ENCODE data around the gene MC2R.

MC2R gene

DNA sequence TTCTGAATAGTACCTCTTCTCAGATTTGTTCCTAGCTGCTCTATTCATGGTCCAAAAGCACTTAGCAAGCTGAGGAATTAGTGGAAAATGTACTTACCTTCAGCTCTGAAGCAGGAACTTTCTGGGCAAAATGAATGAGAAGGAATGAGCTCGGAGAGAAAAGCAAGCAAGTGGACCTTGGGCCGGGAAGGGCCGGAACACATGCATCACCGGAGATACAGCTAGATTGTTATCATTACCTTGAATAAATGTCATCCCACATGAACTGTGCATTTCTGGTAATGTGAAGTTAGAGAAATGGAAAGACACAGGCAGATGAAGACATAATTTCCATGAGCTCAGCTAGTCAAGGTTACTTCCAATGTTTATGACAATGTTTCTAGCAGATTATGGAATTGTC is at the start of gene MC2R:
Gene MC2R (minus strand): TSS at position 146 of the 400 bp plus-strand sequence. CDS start 30,018 bp downstream, outside the sequence.
- no peak for DNase-seq

DNA sequence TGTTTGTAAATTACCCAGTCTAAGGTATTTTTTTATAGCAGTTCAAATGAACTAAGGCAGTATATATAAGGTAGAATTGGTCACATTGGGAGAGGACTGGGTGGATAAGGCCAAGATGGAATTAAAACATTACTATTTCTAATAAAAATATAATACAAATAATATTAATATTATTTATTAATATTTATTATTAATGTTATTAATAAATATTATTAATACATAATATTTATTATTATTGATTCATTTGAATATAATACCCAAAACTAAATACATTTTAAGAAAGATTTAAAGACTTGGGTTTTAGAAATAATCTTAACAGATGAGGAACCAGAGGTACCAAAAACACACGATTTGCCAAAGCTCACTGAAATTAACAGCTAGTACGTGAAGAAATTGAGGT is 30.5 kb upstream of the MC2R start:
- DNase-seq, result no peak

DNA sequence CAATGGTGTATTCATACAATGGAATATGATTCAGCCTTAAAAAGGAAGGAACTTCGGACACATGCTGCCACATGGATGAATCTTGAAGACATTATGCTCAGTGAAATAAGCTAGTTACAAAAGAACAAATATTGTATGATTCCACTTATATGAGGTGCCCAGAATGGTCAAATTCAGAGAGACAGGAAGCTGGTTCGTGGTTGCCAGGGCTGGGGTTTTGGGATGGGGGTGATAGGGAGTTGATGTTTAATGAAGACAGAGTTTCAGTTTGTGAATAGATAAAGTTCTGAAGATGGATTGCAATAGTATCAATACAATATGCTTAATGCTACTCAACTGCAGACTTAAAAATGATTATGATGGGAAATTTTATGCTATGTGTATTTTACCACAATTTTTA is 28.0 kb upstream of the MC2R start:
- no peak for DNase-seq

DNA sequence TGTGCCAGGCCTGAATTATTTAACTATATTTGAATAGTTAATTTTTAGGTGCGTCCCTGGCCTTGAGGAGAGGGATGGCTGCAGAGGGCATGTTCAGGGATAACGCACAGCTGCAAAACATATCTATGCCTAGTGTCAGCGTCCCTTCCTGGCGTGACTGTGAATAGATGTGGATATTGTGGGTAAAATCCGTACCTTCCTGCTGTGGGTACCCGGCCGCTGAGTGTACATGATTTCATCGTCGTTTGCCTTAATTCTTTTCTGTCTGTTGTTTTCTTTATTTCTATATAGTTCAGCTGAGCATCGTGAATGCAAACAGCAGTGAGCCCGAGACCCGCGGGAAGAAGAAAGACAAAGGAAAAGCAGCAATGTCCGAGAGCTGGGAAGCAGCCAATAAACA is 25.0 kb upstream of the MC2R start:
- DNase-seq, result no peak

DNA sequence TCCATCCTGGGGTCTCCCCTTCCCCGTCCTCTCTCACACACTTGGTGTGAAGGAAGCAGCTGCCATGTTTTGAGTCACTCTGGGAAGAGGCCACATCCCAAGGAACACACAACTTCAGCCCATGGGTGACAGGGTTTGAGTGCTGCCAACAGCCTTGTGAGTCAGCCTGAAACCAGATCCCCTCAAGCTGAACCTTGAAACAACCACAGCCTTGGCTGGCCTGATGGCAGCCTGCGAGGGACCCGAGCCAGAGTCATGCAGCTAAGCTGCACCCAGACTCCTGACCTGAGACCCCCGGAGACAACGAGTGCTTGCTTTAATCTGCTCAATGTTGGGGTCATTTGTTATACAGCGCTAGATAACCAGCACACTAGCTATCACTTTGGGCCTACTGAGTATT is 19.3 kb upstream of the MC2R start:
- no peak for DNase-seq

DNA sequence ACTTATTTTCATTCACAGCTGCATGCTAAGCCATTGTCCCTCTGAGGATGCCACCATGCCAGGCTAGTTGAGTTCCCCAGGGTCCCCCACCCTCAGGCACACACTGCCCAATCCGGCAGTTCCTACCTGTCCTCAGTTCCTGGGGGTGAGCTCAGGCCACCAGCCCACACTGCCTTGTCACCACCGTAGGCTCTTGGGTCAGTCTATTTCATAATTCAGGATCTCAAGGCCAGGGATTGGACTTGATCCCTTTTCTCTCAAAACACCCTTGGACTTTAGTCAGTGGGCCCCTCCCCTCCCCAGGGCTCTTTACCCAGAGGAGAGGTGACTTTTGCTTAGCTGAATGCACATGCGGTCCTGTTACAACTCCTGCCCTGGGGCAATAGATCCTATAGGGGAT is 18.7 kb upstream of the MC2R start:
- no peak for DNase-seq

DNA sequence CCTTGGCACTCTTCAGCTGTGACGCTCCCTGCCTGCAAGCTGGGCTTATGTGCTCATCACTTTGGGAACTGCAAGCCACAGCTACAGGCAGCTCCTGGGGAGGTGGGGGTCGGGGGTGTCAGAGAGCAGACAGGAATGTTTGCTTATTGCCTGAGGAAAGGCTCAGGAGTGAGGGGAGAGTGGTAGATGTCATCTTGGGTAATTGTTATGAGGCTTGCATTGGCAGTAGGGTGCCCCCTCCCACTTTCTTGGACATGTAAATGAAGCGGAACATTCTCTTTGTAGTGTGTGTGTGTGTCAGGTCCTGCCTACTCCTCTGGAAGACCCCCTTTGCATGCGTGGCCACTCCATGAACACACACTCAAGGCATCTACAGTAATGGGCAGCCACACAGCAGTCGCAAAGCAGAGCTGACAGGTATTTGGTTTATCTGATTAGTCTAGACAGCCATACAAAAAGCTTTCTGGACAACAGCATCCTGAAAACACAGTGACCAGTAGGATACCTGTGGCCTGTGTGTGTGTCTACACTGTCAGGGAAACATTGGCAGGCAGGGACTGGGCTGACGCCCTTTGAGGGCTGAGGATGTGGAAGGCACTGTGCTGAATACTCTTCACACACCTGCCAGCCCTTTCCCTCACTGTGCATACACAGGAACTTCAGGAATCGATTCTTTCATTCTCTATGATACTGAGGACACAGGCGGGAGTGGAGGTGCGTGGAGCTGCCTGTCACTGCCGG is 17.1 kb upstream of the MC2R start:
- DNase-seq, result no peak

DNA sequence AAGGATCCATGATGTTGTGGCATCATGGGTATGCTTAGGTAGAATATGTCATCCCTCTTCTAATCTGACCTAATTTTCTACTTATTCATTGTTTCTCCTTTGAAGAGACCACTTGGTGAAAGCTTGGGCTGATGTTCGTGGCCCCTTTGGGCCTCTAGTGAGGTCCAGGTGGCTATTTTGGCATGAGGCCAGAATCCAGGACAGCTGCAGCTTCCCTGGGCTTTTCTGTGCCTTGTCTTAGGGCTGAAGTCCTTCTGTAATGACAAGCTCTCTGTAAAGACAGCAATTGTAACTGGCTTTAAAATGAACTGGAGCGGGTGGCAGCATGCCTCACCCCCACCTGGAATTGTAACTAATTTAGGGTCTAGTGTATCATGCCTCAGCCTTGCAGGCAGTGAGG is 15.6 kb upstream of the MC2R start:
- no peak for DNase-seq

DNA sequence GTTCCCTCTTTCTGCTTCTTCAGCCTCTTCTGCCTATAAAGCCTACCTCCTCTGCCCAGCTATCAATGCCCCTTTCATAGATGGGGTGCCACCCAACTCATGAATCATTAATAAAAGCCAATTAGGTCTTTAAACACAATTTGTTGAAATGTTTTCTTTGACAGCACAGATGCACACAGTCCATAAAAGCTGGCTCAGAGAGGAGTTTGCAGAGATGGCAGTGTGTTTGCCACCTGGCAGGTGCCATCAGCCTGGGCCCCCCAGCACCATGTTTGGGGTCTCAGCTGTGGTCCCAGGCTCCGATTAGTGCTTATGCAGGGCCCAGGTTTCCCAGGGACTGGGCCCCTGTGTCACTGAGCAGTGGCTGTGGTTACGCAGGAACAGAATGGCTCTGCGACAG is 7.9 kb upstream of the MC2R start:
- DNase-seq, result no peak

DNA sequence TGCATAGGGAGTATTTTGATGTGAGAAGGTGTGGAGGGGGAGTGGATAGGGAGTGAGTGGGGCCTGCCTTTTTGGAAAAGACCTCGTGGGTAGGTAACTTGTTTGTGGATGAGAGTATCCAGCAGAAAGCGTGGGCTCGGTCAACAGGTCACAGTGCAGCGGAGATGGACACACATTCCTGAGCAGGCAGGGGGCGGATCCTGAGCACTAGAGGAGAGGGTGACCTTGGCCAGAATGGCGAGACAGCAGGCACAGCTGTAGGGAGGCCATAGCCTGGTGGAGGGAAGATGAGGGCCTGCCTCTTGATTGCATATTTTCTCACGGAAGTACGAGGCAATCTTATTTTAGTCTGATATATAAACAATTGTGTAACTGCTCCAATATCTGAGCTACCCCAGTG is 3.6 kb upstream of the MC2R start:
- no peak for DNase-seq

DNA sequence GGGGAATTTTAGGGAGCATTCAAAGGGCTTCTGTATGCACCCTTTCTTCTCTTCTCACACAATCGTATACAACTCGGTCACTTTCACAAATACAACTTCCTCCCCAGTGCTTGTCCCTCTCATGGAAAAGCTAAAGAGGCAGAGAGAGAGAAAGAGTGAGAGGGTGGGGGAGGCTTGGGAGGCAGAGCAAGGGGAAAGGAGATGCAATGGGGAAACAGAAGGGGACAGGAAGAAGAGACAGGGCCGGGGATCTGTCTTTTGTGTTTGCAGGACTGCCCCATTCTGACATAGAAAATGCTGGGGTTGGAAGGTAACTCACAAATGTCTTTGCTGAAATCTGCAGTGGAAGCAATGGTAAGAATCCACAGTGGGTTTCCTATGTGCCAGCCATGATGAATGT is 2.1 kb upstream of the MC2R start:
- no peak for DNase-seq

DNA sequence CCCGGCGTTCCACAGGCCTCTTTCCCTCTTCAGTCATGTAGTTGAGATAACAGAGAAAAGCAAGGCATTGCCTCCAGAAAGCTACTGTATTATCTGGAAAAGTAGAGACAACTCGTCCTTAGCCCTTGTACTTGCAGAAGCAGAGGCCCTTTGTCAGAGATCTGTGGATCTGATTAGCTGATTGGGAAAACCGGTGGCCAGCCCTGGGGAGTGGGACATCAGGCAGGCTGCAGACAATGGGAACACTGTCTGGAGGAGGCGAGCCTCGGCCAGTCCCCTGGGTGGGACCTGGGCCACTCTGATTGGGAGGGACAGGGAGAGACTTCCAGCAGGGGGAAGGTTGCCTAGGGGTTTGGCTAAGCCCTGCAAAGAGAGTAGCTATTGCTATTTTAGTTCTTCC is 1.2 kb upstream of the MC2R start:
- DNase-seq, result no peak

DNA sequence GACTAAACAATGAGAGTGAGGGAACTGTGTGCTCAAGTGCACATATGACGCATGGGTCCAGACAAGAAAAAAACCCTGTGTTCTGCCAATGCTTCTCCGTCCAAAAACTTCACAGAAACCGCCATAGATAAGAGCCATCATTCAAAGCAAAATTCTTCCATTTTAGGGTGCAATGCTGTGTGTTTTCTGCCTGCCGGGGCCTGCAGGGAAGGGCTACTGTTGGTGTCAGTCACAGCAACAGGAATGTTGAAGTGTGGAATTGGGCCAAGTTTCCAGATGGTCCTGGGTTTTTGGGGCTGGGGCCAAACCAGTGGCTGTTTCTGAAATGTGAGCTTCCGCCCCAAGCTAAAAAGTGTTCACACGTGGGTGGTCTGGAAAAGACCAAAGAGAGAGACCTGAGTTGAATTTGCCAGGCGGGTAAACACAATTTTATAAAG is 677 bp upstream of the MC2R start:
- DNase-seq, result no peak

DNA sequence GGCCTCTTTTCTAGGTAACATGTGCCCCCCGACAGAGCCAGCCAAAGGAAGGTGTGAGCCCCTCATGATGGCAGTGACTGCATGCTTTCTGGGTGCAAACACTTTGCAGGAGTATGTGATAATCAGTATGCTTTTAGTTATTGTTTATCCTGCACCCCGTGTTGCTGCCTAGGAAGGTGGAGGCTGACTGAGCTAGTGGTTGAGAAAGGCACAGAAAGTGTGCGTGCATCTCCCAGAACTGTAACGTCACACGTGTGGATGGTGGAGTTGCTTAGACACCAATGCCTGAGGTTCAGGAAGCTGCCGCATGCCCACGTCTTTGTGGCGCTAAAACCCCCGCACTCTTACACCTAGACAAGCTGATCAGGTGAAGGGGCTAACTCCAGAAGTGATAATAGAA is 580 bp downstream of the MC2R start:
- no peak for DNase-seq

DNA sequence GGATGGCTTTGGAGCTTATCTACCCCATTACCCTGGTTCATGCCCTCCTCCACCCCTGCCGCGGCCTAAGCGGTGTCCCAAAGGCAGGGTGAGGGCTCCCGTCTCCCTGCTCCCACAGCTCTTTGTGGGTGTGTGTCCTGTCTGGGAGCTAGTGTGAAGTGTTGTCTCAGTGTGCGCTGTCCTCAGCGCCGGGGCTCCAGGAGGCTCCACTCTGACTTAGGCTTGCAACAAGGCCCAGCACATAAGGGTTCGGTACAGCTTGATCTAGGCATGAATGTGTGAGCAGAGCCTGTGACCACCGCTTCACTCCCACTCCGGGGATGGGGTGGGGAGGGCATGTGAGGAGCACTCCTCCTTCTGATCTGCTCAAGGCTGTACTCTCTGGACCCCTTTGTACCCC is 1.2 kb downstream of the MC2R start:
- DNase-seq, result no peak

DNA sequence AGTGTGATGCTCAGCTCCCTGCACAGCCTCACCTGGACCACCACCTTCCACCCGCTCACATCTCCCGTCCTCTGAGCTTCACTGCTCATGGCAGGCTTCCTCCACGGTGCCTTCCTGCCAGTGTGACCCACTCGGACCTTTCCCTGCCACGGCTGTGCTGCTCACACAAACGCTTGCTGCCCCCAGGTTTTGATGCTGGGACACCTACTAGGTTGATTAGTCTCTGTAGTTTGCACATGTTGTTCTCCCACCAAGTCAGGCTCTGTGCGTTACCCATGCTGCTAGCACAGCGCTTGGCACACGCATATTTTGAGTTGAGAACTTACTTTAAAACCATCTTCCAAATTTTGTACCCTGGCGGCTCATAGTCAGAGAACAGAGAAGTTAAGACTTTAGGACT is 2.1 kb downstream of the MC2R start:
- no peak for DNase-seq

DNA sequence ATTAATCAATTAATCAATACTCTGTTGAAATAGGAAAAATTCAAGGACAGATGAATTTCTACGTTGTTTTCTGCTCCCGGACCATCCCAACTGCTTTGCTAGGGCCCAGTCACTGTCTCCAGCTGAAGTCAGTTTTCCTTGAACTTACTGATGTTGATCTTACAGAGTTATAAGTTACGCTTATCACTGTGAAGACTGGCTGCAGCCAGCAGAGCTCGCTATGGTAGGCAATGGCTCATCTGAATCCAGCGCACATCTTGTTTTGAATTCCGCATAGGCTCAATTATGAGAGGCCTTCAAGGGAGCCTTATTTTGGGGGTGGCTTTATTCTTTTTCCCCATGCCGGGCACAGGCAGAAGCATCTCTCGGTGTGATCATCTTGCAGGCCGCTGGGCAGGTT is 2.7 kb downstream of the MC2R start:
- DNase-seq, result no peak

DNA sequence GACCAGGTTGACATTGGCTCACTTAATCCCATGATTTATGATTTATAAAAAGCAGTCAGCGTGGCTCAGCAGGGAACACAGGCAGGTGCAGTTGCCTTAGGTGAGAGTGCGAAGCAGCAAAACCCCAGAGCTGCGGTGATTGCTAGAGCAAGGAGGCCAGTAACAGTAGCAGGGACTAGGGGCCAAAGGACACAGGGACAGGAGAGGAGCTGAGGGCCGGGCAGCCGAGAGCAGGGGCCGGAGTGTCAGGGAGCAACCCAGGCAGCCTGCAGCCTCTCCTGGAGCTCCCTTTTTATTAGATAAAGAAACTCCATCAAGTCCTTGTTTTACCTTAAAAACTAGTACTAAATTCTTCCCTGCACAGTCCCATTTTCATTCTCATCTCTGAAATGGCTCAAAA is 4.3 kb downstream of the MC2R start:
- peak in 1 of 2 experiments; percentile 2 for DNase-seq

DNA sequence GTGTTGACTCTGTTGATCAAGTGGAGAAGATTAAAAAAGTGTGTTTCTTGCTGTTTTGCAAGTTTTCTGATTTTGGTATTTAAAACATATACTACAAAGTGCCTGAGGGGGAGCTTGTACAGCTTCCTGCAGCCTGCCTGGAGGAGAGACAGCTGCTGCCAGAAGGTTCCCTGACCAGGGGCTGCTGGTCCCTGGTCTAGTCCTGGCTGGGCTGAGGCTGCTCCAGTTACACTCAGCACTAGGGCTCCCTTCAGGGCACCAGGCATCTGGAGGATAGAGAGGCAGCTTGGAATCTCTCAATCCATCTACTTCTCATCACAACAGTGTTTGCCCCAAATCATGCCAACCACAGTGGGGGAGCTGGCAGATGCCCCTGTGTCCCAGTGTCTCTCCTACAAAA is 4.8 kb downstream of the MC2R start:
- DNase-seq, result no peak

DNA sequence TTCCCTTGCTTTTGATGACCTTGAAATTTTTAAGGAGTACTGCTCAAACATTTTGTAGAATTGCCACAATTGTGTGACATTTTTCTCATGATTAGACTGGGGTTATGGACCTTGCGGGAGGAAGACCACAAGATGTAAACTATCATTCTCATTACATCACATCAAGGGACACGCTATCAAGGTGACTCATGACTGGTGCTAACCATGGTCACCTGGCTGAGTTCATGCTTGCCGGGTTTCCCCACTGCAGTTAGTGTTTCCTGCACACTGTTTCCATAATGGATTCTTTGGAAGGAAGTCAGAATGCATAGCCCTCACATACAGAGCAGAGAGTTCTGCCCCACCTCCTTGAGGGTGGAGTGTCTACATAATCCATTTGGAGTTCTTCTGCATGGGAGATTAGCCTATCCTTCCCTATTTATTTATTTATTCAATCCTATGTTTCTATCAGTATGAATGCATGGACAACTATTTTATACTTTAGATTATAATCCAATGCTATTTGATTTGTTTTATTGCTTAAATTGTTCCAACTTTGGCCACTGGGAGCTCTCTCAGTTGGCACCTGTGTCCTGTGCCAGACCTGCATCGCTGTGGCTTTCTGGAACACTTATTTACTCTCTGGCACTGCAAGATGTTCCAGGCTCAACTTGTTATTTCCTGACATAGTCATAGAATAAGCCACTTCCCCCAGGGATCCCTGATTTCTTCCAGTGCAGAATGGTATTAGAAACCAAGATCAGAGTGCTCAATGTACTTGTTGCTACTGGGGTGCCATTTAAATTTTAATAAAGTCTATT is 6.0 kb downstream of the MC2R start:
- no peak for DNase-seq

DNA sequence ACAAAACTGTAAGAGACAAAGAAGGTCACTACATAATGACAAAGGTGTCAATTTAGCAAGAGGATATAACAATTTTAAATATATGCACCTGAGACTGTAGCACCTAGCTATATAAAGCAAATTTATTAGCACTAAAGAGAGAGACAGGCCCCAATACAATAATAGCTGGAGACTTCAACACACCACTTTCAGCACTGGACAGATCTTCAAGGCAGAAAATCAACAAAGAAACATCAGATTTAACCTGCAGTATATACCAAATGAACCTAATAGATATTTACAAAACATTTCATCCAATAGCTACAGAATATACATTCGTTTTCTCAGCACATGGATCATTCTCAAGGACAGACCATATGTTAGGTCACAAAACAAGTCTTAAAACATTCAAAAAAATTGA is 14.7 kb downstream of the MC2R start:
- no peak for DNase-seq

DNA sequence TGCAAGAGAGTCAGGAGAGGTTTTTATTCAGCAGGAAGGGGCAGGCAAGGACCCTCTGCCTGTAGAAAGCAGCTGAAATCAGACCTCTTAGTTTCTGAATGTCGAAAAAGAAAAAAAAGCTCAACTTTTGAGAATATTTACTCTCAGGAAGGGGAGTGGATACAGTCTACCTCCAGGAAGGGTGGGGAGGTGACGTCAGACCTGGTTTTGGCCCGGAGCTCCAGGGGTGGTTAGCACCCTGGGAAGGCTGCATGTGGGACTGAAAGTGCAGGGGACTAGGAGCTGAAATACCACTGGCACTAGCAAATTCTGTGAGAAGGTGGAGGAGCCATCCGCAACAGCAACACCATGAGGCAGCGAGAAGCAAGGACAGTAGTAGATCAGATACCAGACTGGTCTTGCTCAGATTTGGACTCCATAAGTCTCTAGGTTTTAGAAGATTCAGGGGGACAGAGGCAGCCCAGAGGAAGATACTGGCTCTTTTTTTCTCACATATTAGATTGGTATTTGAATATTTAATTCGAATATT is 19.8 kb downstream of the MC2R start:
- no peak for DNase-seq

DNA sequence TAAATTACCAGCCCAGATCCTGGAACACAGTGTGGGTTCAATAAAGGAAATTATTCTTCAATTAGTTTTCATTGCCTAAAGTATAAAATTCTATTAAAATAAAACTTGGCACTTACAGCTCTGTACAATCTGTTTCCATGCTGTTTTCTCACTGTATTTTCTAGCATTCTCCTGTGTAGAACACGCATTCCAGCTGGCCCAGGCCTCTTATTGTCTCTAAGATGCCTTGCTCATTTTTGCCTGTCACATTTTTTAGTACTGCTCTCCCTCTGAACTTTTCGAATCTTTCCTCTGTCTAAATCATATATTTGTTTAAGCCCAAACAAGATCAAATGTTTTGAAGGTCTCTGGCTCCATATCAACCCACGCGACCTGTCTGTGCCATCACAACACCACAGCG is 20.8 kb downstream of the MC2R start:
- no peak for DNase-seq

DNA sequence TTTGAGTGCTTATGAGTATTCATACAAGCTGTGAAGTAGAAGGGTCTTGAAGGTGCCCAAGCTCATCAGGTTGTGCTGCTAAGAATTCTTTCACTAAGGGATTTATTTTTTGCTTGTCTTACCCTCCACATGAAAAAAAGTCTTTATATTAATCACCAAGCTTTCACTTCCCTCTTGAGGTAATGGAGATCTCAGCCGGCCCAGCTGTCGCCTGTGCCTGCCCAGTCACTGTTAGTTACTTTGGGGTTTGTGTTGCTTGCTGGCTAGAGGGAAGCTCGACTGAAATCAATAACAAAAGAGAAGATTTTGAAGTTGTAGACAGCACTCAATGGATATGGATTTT is 21.9 kb downstream of the MC2R start:
- no peak for DNase-seq

DNA sequence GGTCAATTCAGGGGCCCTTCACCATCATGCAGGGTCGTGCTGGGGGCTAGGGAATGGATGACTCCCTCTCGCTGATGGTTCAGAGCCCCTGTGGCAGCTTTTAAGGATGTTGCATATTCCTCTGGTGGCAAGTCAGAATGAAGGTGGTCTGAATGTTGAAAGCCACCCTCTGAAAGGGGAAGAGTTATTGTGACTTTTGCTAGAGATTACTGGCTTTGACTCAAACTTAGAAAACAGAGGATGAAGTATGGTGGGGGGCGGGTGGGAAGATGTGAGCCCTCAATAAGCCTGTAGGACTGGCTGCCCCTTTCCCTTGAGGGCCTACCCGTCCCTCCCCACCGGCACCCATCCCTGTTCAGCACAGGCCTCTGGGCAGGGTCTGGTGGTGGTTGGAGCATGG is 23.2 kb downstream of the MC2R start:
- no peak for DNase-seq

All from NCI-H187 (cell line).